ENCODE data around the gene MOCS3.

MOCS3 gene

DNA sequence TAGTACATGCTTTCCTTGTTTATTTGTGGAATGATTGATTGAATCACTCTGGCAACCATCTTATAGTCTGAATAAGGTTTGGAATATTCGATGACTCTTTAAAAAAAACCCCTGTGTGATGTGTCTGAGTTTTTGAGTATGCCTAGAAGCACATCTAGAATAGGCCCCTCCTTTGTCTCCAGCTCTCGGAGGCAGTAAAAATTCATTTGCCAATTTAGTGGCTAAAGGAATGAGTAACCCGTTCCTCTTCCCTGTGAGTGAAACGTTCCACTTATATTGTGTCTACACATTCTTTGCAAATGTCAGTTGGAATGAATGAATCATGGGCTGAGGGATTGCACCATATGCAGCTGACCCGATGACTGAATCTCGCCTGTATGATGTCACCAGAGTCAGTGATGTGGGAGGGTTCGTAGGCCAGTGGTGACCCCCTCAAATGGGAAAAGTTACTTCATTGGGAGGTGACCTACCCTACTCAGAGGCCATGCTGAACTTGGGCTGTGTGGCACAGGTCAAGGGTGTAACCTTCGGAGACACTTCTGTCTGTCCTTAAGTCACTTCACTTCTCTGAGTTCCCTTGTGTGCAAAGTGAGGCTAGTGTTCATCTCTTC lies 21.6 kb downstream of the MOCS3 start:
- DNase-seq (ENCODE audit: low read depth) = peak; percentile 96
- no peak overlapping the region for H3K4me3 ChIP-seq (ENCODE audit: low read depth, low read length)
- TF ChIP-seq, protein P1, sequence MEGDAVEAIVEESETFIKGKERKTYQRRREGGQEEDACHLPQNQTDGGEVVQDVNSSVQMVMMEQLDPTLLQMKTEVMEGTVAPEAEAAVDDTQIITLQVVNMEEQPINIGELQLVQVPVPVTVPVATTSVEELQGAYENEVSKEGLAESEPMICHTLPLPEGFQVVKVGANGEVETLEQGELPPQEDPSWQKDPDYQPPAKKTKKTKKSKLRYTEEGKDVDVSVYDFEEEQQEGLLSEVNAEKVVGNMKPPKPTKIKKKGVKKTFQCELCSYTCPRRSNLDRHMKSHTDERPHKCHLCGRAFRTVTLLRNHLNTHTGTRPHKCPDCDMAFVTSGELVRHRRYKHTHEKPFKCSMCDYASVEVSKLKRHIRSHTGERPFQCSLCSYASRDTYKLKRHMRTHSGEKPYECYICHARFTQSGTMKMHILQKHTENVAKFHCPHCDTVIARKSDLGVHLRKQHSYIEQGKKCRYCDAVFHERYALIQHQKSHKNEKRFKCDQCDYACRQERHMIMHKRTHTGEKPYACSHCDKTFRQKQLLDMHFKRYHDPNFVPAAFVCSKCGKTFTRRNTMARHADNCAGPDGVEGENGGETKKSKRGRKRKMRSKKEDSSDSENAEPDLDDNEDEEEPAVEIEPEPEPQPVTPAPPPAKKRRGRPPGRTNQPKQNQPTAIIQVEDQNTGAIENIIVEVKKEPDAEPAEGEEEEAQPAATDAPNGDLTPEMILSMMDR (IDR thresholded peaks at IDR 0.05; ENCODE audit: low read depth, low read length, missing control alignments) = no peak
- in situ Hi-C loops (cut with HindIII; ENCODE audit: low sequenced_read_pairs) = no loop called here

DNA sequence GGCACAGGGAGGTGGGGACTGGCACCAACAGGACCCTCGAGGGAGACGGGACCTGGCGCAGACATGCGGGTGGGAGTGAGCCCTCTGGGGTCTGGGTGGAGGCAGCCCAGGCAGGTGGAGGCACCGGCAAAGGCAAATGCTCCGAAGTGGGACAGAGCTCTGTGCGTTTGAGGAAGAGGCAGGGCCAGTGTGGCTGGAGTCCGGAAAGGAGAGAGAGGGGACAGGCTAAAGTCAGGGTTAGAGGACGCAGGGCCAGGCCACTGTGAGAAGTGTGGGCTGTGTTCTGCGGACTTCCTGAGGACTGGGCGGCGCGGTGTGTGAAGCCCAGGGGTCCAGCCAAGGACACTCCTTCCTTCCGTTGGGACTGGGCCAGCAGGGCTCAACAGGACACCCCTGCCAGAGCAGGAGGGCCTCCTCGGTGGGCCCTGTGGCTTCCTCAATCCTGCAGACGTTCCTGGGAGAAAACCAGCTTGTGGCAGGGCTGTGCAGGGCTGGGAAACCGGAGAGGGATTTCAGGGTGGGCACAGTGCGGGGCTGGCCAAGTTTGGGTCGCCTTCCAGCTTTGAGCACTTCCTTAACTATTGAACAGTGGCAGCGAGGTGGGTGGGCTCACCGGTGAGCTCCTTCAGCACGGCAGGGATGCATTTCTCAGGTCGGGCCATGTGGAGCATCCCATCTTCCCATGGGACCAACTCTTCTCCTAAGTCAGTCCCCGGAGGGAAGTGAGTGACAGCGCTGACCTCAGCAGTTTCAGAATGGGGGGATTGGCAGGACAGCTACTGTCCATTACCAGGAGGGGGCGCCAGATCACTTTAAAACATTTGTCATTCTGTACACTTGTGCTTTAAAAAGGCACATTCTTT lies 22.5 kb downstream of the MOCS3 start:
- peak; percentile 38 for DNase-seq (ENCODE audit: low read depth)
- no peak overlapping the region for H3K4me3 ChIP-seq (ENCODE audit: low read depth, low read length)
- TF ChIP-seq, protein P1 (IDR thresholded peaks at IDR 0.05; ENCODE audit: low read depth, low read length, missing control alignments) = peak; percentile 78
- in situ Hi-C loops (cut with HindIII; ENCODE audit: low sequenced_read_pairs) = no loop called here

DNA sequence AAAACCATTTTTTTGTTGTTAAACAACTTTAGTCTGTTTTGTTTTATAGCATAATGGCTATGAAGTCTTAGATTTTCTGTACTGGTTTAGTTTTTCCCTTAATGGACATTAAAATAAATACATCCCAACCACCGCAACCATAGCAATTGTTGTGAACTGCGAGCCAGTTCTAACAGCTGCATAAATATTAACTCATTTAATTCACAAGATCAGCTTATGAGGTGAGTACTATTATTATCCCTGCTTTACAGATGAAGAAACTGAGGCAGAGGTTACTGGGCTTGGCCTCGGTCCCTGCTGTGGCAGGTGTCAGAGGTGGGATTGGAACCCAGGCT lies 23.1 kb downstream of the MOCS3 start:
- H3K4me3 ChIP-seq (ENCODE audit: low read depth, low read length) = no peak overlapping the region
- no peak for DNase-seq (ENCODE audit: low read depth)
- in situ Hi-C loops (cut with HindIII; ENCODE audit: low sequenced_read_pairs) = no loop called here
- TF ChIP-seq, protein P1 (IDR thresholded peaks at IDR 0.05; ENCODE audit: low read depth, low read length, missing control alignments) = no peak

DNA sequence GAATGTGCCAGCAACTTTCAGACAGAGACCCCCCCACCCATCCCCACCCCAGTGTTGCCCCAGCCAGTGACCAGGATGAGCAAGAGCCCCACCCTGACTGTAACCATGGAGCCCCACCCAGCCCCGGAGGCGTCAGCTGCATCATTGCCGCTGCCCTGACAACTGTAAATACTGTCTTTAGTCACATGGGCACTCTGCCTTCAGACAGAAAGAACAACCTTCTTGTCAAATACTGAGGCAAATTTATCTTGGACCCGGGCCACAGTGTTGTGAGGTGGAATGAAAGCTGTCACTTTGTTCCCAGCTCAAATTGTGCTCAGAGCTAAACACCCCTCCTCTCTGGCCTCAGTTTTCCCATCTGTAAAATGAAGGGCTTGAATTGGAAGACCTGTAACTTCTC lies 23.7 kb downstream of the MOCS3 start:
- in situ Hi-C loops (cut with HindIII; ENCODE audit: low sequenced_read_pairs) = no loop called here
- H3K4me3 ChIP-seq (ENCODE audit: low read depth, low read length) = no peak overlapping the region
- DNase-seq (ENCODE audit: low read depth) = no peak
- TF ChIP-seq, protein P1 (IDR thresholded peaks at IDR 0.05; ENCODE audit: low read depth, low read length, missing control alignments) = no peak

DNA sequence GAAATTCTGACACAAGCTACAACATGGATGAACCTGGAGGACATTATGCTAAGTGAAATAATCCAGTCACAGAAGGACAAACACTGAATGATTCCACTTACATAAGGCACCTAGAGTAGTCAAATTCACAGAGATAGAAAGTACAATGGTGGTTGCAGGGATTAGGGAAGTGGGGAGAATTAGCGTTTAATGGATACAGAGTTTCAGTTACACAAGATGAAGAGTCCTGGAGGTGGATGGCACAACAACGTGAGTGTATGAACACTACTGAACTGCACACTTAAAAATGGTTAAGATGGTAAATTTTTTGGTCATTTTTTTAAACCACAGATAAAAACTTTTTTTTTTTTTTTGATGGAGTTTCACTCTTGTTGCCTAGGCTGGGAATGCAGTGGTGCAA lies 24.7 kb downstream of the MOCS3 start:
- no peak for DNase-seq (ENCODE audit: low read depth)
- H3K4me3 ChIP-seq (ENCODE audit: low read depth, low read length) = no peak overlapping the region
- in situ Hi-C loops (cut with HindIII; ENCODE audit: low sequenced_read_pairs) = no loop called here
- TF ChIP-seq, protein P1 (IDR thresholded peaks at IDR 0.05; ENCODE audit: low read depth, low read length, missing control alignments) = no peak

DNA sequence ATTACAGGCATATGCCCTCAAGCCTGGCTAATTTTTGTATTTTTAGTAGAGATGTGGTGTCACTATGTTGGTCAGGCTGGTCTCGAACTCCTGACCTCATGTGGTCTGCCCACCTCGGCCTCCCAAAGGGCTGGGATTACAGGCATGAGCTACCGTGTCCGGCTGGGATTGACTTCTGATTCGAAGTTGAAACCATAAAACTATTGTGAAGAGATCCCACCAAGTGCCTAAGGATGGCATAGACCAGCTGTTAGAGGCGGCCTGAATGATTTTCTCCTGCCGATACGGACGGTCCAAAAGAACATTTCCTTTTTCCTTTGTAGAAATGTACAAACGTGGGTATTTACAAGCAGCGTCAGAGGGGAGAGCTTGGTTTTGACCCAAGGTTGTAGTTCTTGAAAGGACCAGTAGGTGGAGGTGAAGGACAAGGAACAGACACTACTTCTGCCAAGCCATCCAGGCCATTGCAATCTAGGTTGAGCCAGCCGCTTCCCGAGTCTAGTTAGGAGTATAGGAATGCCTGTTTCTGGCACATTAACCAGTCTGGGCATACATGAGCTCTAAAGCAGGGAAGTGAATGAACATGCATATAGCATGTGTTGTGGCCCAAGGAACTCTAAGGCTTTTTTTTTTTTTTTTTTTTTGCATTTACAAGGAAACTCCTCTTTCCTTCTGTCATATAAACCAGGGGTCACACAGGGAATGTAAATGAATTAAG lies 29.0 kb downstream of the MOCS3 start:
- TF ChIP-seq, protein P1 (IDR thresholded peaks at IDR 0.05; ENCODE audit: low read depth, low read length, missing control alignments) = peak; percentile 86
- in situ Hi-C loops (cut with HindIII; ENCODE audit: low sequenced_read_pairs) = no loop called here
- peak; percentile 90 for DNase-seq (ENCODE audit: low read depth)
- no peak overlapping the region for H3K4me3 ChIP-seq (ENCODE audit: low read depth, low read length)
